Measurements from ENCODE around the gene XPO6. TPM values are rescaled to one million over a fixed set of nuclear protein-coding genes. Genes with fewer than 3 reads are reported as not detected.

The XPO6 gene
- total and polyA plus RNA-seq, 7 donors = 16.7 to 46.5 (median 26.4) TPM

DNA sequence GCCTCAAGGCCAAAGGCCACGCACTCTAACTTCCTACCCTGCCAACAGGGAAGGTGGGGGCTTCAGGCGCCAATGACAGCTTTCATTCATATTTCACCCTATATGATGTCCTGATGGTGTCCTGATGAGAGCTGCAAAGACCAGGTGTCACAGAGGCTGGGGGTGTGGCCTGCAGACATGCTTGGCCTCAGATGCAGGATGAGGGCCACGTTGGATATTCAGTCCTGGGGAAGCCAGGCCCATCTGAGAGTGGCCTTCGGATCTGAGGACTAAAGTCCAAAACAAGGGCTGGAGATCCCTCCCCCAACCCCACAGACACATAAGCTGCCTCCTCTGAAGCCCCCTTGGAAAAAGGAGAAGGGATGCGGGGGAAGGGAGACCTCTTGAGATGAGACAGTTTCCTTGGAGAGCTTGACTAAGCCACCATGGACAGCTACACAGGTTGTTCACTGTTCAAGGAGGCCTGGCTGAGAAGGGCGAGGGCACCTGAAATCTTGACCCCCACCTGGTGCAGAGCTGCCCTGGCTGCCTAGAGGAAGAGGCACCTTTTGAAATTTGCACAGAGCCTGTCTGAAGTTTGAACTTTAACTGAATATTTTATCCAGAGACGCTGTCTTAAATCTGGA, 124.0 kb downstream of the XPO6 start:
- intact Hi-C loops (cut with DNase I) = no loop called here
- WGBS, 3 donors = 82 to 84% (median 83%) methylated on average over 7 of the region's 7 CpGs
- no peaks in the 10 kb centered on the region for H3K36me3 ChIP-seq (ENCODE audit: insufficient read depth in 1 of 2, low read depth in 1 of 2)
- no peak for TF ChIP-seq CTCF (IDR thresholded peaks at IDR 0.05)
- no peaks in the 10 kb centered on the region for H3K9me3 ChIP-seq
- no peak for DNase-seq
- H3K4me3 ChIP-seq = no peak overlapping the region
- no peak overlapping the region for H3K27ac ChIP-seq
- H3K4me1 ChIP-seq = no peaks in the 10 kb centered on the region
- no peak for ATAC-seq
- H3K27me3 ChIP-seq (ENCODE audit: insufficient read depth in 3 of 3, low read length in 2 of 3) = no peaks in the 10 kb centered on the region

DNA sequence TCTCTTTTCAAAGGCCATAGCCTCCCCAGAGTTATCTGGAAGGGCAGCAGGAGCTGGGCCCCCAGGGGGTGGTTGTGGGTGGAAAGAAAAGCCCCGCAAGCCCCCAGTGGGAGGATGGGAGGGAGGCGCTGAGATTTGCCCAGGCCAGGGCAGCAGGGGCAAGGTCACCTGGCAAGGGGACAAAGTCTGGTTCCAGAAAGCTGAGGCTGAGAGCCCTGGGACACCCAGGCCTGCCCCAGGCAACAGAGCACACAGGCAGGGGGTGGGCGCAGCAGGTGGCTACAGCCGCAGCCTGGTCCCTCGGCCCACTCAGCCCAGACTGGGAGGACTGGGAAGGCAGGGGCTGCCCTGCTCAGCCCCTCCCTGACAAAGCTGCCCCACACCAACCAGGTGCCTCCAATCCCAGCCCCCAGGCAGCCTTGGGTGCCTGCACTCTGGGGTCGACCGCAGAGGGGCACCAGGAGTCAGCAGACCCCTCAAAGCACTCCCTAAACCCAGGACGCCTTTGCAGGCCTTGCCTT, 124.6 kb downstream of the XPO6 start:
- H3K4me1 ChIP-seq = no peaks in the 10 kb centered on the region
- 86 to 88% (median 86%) methylated on average over 5 to 8 of the region's 8 CpGs for WGBS, 3 donors
- no peaks in the 10 kb centered on the region for H3K27me3 ChIP-seq (ENCODE audit: insufficient read depth in 3 of 3, low read length in 2 of 3)
- H3K4me3 ChIP-seq = no peak overlapping the region
- DNase-seq (no peak), ATAC-seq (no peak)
- intact Hi-C loops (cut with DNase I) = no loop called here
- H3K36me3 ChIP-seq (ENCODE audit: insufficient read depth in 1 of 2, low read depth in 1 of 2) = no peaks in the 10 kb centered on the region
- no peak for TF ChIP-seq CTCF (IDR thresholded peaks at IDR 0.05)
- H3K27ac ChIP-seq = no peak overlapping the region
- no peaks in the 10 kb centered on the region for H3K9me3 ChIP-seq

GRCh38 chr16:28086186-28087139, 125.3 kb downstream of the XPO6 start:
- no peak for TF ChIP-seq CTCF (IDR thresholded peaks at IDR 0.05)
- intact Hi-C loops (cut with DNase I) = no loop called here
- Histone ChIP-seq H3K4me1 (no peaks in the 10 kb centered on the region), H3K27me3 (ENCODE audit: insufficient read depth in 3 of 3, low read length in 2 of 3) (no peaks in the 10 kb centered on the region), H3K9me3 (no peaks in the 10 kb centered on the region), H3K36me3 (ENCODE audit: insufficient read depth in 1 of 2, low read depth in 1 of 2) (no peaks in the 10 kb centered on the region), H3K4me3 (no peak overlapping the region), H3K27ac (no peak overlapping the region)
- ATAC-seq (no peak), DNase-seq (no peak)
- WGBS, 3 donors = 80 to 83% (median 83%) methylated on average over 21 of the region's 21 CpGs

- H3K4me1 ChIP-seq = no peaks in the 10 kb centered on the region
- H3K27ac ChIP-seq = no peak overlapping the region
- WGBS, 3 donors = 69% methylated on average over 12 of the region's 12 CpGs
- H3K9me3 ChIP-seq = no peaks in the 10 kb centered on the region
- DNase-seq (no peak), ATAC-seq (no peak)
- TF ChIP-seq CTCF (IDR thresholded peaks at IDR 0.05) = no peak
- H3K36me3 ChIP-seq (ENCODE audit: insufficient read depth in 1 of 2, low read depth in 1 of 2) = no peaks in the 10 kb centered on the region
- H3K4me3 ChIP-seq = no peak overlapping the region
- no peaks in the 10 kb centered on the region for H3K27me3 ChIP-seq (ENCODE audit: insufficient read depth in 3 of 3, low read length in 2 of 3)
- intact Hi-C loops (cut with DNase I) = no loop called here
Measured at GRCh38 chr16:28085389-28086171, 126.2 kb downstream of the XPO6 start.

Measured in psoas muscle (tissue), 8 donors.